Activated gamma-delta T cell (primary cell): ENCODE measurements around the gene MBNL1.

Source experiments
- DNase-seq: peaks from one replicate; lab custom pipeline; 2025; lab: John Stamatoyannopoulos, UW

Gene MBNL1

DNA sequence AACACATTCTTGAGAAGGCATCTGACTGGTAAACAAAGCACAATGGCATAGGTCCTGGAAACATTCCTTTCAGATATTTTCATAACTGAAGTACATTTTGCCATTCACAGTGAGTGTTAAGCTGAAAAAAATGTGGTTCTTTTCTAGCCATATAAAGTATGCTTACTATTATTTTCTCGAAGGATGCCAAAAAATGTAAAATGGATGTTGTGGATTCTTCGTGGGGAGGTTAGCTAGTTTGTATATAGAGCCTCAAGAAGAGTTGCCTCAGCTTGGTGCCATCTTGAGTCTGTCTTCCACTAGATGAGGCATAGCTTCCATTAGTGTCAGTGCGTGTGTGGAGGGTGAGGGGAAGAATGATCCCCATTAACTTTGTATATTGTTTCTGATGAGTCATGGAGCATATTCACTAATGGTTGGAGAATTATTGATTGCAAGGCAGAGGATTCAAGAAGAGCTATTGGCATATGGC lies 4.1 kb downstream of the MBNL1 start:
- no peak for DNase-seq

DNA sequence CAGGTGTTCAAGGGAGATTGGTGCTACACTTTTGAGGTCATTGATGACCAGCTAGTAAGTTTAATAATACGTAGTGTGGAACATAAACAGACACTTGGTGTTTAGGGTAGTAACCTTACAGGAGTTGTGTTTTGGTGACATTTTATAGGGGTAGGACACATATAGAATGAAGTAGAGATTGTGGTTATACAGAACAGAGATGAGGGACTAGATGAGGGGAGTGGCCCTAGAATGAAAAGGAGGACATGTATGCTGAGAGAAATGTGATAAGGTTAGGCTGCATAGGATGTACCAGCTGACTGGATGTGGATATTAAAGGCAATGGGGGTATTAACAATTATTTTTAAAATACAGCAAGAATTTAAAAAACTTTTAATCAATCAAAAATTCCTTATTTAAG lies 8.0 kb downstream of the MBNL1 start:
- no peak for DNase-seq

GRCh38 chr3:152277198-152277597 lies 8.5 kb downstream of the MBNL1 start:
- DNase-seq = no peak

DNA sequence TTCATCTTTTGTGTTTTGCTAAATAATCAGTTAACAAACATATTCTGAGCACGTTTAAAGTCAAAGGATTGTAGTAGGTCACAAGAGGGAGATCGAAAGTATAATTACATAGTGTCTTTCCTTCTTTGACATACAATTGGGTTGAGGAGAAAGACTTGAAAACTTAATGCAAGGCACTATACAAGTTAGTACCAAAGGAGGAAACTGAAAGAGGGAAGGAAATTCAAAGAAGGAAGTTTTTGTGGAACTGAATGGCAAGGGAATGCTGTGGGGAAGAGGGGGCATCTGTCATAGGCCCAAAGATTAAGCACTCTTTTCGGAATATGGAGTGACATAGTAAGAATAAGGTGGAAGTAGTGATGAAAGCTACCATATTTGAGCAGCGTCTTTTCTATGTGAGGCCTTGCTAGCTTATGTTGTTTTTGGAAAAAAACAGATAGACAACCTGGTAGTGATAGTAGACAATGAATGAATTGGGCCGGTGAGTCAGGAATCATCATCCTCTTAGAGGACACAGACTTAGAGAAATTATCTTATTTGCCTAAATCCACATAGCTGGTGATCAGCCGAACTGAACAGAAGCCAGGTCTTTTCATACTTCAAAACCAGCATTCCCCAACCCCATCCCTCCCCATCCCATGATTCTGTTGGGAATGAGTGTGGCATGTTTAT lies 10.2 kb downstream of the MBNL1 start:
- DNase-seq = no peak

DNA sequence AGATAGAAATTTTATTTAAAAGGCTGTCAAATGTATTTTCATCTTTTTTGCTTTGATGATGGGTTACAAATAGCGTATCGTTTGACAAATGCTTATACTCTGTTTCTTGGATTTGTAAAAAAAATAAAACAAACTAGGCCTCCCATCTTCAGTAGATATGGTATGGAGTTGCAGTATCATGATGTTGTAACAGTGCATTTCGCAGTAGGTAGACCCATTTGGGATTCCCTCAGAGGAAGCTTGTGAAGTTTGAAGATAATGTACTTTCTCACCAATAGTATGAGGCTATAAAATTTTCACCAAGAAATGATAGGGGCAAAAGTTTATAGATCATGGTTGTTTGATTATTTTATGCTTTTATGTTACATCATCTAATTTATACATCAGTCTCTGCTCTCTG lies 10.8 kb downstream of the MBNL1 start:
- no peak for DNase-seq

- DNase-seq = no peak
Measured at GRCh38 chr3:152280539-152280938, 11.8 kb downstream of the MBNL1 start.

- no peak for DNase-seq
Measured at GRCh38 chr3:152281133-152281713, 12.5 kb downstream of the MBNL1 start.

DNA sequence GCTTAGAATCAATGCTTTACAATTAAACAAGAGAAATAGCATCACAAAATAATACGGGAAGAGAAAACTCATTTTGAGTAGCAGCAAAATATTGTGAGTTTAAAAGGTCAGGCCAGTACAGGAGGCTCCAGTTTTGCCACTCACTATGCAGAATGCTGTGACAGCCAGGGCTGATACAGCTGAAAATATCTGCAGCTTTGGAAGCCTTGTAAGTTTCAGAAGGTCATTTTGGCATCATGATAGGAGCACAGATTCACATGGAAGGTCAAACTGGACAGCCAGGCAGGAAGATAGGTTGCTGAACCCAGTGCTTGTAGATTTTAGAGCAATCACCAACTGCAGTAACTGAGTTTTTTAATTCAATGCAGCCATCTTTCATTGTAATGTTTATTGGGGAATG lies 14.1 kb downstream of the MBNL1 start:
- DNase-seq = no peak

DNA sequence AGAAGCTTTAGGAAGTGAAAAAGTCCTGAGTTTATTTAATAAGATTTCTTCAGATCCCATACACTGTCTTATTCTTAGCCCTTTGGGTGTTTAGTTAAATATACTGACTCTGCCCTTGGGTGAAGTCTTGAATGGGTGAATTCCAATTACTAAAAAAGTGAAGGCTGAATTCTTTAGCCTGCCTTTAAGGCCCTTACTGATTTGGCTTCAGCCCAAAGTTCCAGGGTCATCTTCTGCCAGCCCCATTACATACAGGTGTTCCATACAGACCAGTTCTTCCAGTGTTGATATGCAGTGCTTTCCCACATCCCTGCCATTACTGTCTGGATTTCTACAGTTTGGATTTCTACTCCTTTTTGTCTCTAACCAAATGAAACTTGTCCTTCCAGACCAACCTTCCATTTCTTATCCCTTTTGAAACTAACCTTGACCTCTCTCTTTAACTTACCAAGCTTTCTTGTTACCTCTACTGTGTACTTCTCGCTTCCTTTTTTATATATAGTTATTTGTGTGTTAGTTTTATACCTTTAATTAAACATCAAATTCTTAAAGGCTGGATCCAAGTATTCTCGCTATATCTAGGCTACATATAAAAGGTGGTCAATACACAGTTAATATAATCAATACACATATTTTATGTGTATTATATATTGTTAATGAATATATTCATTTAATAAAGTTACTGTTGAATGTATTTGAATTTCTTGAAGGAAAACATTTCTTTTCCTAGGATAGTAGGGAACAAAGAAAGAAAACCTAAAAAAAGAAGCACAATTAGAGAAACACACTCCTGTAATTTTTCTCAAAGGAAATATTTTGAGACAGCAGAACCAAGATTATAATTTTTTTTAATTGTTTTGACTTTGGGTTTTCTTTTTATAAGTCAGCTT lies 15.0 kb downstream of the MBNL1 start:
- no peak for DNase-seq

- DNase-seq = no peak
Measured at GRCh38 chr3:152284906-152285305, 16.2 kb downstream of the MBNL1 start.

DNA sequence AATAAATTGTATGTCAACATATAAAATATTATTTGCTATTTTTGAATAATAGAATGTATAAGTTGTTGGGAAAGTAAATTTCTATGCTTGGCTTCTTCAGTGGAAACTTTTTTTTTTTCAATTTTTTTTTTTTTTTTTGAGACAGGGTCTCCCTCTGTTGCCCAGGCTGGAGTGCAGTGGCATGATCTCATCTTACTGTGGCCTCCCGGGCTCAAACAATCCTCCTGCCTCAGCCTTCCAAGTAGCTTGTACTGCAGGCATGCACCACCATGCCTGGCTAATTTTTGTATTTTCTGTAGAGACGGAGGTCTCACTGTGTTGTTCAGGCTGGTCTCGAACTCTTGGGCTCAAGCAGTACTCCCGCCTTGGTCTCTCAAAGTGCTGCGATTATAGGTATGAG lies 16.8 kb downstream of the MBNL1 start:
- no peak for DNase-seq

- DNase-seq = no peak
Measured at GRCh38 chr3:152287898-152288576, 19.3 kb downstream of the MBNL1 start.

- DNase-seq = no peak
Measured at GRCh38 chr3:152288681-152289080, 20.0 kb downstream of the MBNL1 start.

GRCh38 chr3:152289708-152290107 lies 21.0 kb downstream of the MBNL1 start:
- no peak for DNase-seq

DNA sequence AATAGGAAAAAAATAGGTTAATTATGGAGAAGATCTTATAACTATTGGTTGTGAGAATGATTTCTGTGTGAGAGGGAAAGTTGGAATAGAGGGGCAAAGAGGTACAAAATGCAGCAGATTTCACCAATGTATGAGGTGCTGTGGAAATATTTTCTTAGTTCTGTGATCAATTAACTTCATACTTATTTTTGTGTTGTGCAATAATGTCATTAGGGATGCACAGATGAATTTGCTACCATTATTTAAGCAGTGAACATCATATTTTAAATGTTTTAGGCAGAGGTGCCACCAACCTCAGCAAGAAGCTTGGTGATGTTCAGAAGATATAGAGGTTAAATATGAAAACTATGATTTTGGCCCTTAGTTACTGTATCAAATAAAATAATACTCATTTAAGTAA lies 21.6 kb downstream of the MBNL1 start:
- DNase-seq = no peak

- no peak for DNase-seq
Measured at GRCh38 chr3:152291238-152291637, 22.5 kb downstream of the MBNL1 start.

GRCh38 chr3:152291649-152292066 lies 22.9 kb downstream of the MBNL1 start:
- no peak for DNase-seq

DNA sequence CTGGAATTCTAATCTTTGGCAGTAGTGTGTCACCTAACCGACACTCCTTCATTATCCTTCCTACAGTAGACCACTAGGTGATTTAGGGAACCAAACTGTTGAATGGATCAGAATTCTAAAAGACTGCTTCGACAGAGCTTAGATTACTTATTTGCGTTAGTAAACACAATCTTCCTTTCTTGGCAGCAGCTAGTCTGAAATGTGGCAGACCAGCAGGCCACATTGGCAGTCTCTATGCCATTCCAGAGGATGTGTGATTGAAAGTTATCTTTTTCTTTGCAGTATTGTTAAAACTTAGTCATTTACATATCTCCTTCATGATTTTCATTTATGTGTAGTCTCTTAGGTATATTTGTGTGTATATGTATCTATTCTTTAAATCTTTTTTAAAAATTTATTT lies 23.6 kb downstream of the MBNL1 start:
- no peak for DNase-seq

DNA sequence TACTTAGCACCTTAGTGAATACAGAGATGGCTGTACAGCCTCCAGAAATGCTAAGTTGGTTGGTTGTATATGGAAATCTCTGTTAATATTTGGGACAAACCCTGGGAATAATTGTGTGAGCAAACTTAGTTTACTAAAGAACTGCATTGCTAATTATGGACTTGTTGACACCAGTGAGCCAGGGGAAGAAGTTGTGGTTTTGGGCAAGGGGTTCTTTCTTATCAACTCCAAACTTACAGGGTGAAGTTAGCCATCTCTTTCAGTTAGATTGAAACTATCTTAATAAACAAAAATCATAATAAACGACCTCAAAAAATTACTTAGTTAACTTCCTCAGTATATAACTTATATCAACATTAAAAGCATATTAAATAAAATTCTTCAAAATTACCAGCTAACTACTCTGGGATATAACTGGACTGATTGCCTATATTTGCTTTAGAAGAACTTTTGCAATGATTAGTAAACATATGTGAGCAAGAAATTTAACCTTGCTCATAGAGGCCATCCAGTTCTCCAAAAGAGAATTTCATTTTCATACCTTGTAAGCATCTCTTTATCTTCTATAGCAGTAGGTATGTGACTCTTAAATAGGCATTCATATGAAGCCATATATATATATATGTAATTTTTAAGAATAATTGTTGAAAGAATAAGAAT lies 24.7 kb downstream of the MBNL1 start:
- DNase-seq = no peak

DNA sequence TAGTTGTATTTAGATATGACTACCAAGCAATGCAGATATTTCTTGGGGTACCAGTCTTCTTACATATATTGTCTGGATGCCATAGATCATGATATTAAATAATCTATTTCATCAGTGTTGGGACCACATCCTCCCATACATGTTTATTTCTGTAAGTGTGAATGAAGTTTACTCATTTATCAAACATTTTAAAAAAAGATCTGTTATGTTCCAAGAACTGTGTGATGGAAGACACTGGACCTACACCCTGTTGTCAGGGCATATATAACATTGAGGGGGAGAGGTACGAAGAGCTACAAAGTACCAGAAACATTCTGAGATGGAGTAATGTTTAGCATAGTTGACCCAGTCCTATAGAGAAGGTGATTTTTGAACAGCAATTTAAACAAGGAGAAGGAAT lies 26.6 kb downstream of the MBNL1 start:
- DNase-seq = no peak

GRCh38 chr3:152295806-152296205 lies 27.1 kb downstream of the MBNL1 start:
- DNase-seq = no peak

DNA sequence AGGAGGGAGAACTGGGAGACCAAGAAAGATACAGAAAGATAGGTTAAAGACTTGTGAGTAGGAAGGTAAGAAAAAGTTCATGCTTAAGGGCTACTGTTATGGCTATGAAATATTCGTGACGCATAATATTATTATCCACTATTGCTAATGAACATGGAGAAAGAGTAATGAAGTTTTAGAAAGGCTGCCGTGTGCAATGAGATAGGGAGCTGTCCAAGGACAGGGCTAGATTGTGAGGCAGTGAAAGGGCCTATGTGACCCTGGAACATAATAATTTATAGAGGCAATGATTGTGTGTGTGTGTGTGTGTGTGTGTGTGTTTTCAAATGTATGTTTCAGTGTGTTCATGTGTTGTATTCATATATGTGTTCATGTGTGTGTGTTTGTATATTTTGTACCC lies 27.7 kb downstream of the MBNL1 start:
- DNase-seq = no peak
